HG02763 (cell line): ENCODE results near the gene GRAMD1B.
"Not testable (repeated sequence)": the region's sequence is repeated elsewhere in the genome, so short reads cannot be mapped to it uniquely, and the experiment has no call there.

Experiments used
- ATAC-seq: cut with Tn5 transposase; IDR thresholded peaks from one replicate; pipeline ENCODE4 v1.9.1; 2021; ENCODE audit warnings: mild to moderate bottlenecking, moderate library complexity; ENCODE audit not compliant: unreplicated experiment

GRAMD1B gene

DNA sequence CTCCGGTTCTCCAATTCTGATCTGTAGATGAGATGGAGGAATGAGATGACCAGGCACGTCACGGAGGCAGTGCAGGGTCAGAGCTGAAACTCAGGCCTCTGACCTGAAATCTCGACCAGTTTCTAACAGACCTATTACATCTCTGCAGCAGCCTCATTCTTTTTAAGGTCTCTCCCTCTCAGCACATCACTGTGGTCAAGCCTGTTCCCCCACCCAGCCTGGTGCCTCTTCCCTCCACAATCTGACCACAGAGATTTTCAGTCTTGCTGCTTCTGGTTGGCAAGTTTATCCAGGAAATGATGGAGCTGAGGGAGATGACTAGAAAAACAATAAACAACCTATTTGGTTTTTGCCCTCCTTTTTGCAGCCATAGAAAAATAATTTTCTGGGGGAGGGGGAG lies 9.5 kb downstream of the GRAMD1B start:
- no peak for ATAC-seq

DNA sequence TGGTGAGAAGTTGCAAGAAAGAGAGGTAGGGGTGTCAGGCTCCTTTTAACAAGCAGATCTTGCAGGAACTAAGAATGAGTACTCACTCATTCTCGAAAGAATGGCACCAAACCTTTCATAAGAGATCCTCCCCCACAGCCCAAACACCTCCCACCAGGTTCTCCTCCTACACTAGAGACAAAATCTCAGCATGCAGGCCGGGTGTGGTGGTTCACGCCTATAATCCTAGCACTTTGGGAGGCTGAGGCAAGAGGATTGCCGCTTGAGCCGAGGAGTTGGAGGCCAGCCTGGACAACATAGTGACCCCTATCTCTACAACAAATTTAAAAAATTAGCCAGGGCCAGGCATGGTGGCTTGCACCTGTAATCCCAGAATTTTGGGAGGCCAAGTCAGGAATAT lies 11.1 kb downstream of the GRAMD1B start:
- ATAC-seq: no peak

DNA sequence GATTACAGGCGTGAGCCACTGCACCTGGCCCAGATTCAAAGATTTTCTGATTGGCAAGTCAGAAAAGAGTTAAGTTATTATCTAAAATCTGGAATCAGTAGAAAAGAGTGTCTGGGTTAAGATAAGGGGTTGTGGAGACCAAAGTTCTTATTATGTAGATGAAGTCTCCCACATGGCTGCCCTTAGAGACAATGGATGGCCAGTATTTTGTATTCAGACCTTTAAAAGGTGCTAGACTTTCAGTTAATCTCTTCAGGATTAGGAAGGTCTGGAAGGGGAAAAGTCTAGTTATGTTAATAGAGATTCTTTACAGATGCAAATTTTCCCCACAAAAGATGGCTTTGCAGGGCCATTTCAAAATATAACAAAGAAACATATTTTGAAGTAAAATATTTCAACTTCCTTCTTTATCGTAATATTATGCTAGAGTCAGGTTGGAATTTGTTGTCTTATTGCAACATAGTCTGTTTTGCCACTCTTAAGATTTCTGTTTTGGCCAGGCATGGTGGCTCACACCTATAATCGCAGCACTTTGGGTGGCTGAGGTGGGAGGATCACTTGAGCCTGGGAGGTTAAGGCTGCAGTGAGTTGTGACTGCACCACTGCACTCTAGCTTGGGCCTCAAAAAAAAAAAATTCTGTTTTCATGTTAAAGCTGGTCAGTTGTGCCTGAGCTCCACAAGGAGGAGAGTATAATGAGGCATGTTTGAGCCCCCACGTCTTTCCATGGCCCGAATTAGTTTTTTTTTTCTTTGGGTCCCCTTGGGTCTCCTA lies 14.0 kb downstream of the GRAMD1B start:
- no peak for ATAC-seq

DNA sequence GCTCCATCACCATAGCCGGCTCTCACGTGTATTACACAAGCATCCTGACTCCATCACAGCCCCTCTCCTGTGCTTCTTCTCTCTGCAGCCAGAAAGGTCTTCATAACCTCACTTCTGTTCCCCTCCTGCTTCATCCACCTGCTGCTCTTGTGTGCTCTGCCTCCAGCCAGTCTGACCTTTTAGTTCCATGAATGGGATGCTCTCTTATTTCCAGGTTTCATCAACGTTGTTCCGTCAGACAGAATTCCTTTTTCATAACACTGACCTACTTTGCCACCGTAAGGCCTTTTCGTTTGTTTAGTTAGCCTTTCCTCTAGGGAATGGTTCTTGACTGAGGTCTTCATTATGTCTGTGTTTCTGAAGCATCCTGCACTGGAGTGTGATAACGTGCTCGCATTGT lies 18.8 kb downstream of the GRAMD1B start:
- no peak for ATAC-seq

DNA sequence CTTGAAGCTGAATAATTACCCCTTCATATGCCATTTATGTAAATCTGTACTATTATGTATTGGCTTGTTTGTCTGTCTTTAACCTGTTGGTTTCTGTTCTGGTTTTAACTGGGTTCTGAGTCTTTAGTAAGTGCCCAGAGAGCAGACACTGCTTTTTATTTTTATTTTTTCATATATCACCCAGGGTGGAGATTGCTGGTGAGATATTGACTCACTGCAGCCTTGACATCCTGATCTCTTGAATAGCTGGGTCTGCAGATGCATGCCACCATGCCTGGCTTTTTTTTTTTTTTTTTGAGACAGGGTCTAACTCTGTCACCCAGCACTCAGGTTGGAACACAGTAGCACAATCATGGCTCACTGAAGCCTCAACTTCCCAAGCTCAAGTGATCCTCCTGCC lies 19.4 kb downstream of the GRAMD1B start:
- ATAC-seq: no peak

DNA sequence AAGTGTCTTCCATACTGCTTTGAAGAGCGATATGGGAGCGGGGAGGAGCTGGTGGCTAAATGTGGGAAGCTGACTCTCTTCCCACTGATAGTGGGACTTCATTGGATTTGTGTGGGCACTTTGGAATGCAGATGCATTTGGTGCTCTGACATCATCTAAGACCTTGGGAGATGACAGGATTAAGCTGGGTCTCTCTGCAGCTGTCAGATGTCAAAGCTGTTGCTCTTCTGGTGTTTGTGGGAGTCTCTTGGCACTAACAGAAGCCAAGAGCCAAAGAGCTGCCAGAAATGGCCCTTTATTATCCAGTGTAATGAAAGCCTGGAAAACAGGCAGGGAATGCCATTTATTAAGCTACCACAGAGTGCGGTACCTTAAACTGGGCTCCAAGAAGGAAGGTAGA lies 20.6 kb downstream of the GRAMD1B start:
- ATAC-seq: no peak

DNA sequence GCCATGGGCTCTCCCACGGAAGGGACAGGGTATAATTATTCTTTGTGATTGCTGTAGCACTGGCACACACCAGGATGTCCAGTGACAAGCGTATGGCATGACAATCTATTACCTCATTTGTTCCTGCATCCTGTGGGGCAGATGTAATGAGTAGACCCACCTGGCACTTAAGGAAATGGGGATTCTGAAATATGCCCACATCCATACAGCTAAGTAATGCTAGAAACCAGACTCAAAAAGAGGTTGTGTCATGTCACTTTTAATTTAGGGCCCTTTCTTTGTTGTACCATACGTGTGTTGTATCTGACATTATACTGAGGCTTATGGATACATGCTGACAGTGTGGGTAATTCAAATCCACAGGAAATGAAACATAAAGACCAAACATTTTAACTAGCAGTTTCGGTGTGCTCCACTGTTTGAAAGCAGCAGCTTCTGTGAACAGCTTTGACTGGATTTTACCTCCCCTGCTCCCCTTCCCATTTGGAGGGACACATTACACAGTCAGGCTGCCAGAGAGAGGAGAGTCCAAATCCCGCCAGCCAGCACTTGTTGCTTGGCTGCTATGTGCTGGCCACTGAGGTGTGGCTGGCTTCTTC lies 21.2 kb downstream of the GRAMD1B start:
- ATAC-seq: no peak

DNA sequence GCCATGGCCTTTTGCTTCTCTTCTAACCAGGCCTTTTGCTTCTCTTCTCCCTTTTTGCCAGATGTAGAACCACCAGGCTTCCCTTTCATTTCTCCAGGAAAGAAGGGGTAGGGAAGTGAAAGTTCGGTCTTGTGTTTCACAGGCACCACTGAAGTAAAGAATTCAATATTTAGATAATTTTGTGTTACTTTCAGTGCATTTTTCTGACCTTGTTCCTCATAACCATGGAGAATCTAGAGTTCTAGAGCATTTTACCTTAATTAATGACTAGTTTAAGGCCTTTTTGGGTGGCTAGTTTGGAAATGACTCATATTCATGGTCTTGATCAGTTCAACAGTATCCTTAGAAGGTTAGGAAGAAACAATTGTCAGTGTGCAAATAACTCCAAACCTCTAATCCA lies 22.7 kb downstream of the GRAMD1B start:
- no peak for ATAC-seq

DNA sequence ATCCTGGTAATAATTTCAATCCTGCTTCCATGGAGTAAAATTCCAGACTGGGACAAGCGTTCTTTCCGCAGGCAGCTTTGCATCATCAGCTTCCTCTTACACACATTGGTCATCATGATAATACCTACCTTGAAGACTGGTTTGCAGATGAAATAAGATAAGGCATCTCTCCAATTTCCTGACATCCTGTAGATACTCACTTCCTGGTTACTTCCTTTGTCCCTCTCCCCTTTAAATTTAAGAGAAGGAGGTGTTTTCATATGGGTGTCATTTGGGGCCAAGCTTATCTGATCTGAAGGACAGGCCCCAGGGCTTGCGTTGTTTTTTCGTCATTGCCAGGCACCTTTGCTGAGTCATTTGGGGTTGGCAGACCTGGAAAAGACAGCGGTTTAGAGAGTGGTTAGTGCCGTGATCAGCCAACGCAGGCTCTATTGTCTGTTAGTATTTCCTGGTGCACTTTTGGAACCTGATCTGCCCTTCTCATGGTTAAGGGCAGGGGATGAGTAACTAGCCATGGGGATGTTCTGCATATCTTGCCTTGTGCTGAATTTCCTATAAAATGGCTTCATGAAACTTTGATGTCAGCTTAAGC lies 24.1 kb downstream of the GRAMD1B start:
- no peak for ATAC-seq

DNA sequence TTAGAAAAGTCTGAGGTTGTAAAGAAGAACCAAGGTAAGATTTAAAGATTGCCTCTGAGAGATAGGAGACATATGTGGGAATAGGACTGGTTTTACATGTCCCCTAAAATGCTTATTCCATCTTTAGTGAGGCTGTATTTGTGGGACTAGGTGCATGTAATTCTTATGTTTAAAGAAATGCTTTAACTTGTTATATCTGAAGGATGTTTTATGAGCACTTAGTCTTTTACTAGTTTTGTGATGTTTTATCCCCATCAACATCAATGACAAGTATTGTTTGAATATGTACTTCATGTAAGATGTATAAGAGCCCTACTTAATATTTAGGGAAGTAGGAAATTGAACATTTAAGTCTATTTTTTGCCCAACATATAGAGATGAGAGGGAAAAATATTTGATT lies 24.7 kb downstream of the GRAMD1B start:
- no peak for ATAC-seq

DNA sequence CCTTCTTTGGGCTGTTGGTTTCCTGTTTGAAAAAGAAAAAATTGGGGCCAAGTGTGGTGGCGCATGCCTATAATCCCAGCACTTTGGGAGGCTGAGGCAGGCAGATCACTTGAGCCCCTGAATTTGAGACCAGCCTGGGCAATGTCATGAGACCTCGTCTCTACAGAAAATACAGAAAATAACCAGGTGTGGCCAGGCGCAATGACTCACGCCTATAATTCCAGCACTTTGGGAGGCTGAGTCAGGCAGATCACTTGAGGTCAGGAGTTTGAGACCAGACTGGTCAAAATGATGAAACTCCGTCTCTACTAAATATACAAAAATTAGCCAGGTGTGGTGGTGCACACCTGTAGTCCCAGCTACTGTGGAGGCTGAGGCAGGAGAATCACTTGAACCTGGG lies 26.4 kb downstream of the GRAMD1B start:
- ATAC-seq: not testable (repeated sequence)

DNA sequence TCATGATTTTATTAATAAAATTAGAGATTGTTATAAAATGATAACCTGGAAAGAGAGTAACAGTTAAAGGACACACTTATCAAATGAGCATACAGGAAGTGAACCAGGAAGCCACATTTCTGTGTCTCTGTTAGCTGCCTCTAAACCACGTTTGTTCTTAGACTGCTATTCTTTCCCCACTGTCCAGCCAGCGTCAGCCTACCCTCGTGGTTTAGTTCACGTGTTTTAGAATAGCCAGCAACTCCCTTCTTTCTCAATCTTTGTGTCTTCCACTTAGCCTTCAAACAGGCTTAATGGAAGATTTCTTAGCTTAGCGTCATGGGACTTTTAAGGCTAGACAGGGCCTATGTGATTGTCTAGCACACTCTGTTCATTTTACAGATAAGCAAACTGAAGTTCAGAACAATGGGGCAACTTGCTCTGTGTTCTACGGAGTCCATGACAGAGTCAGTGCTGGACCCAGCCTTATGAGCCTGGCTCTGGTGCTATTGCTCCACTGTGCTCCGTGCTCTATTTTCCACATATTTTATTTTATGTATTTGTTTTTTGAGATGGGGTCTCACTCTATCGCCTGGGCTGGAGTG lies 27.2 kb downstream of the GRAMD1B start:
- no peak for ATAC-seq

DNA sequence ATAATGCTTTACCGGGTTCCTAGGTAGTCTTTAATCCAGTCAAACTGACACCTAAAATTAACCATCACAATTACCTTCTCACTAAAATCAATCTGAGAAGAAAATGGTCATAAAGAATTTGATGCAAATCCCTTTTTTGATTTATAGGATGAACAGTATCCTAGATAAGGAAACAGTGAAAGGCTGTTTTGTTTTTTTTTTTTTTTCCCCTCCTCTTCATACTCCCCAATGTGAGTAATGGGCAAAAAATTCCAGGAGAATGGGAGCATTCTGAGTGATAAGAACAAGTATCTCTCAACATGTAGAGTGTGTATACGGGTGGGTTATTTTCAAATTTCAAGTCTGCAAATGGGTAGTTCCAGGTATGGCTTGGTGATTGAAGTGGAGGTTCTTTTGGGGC lies 28.4 kb downstream of the GRAMD1B start:
- ATAC-seq: no peak

DNA sequence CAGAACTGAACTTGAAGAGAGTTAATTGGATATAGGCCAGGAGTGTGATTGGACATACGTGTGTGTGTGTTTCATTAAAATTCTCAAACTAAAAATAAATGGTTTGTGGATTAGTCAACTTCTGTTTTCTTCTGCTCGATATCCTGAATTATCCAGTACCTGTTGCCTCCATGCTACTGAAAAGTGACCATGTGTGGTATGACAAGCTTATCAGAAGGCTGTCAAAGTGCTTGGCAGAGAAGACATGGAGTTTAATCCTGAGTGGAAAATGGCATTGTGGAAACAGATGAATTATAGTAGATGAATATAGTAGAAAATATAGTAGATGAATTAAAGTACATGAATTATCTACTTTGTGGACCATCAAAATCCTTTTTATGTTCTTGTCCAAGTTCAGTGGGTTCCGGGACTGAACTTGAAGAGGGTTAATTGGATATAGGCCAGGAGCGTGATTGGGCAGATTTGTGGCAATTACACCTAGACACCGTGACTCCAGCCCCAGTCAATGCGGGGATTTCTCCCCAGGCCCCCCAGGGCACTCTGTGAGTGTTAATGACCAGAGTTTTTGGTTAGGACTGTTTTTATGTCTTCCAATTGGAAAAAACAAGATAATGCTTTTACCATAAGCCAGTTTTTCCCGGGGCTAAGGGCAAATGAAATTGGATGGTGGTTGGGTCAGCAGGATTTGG lies 30.1 kb downstream of the GRAMD1B start:
- ATAC-seq: no peak

DNA sequence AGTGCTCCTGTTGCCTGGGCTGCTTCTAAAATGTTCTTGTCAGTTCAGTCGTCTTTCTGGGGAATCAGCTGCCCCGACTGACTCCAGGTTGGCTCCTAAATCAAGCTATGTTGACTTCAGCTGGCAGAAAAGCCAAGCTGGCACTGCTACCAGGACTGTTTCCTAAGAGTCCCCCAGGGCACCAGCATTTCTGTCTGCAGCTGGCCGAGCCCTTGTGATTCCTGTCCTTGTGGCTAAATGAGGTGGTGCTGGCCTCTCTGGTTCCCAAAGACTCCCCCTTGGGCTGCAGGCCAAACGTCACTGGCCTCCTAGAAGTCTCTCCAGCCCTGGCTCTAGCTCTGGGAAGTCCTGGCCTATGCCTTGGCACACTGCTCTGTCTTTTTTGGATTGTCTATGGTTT lies 31.1 kb downstream of the GRAMD1B start:
- no peak for ATAC-seq

DNA sequence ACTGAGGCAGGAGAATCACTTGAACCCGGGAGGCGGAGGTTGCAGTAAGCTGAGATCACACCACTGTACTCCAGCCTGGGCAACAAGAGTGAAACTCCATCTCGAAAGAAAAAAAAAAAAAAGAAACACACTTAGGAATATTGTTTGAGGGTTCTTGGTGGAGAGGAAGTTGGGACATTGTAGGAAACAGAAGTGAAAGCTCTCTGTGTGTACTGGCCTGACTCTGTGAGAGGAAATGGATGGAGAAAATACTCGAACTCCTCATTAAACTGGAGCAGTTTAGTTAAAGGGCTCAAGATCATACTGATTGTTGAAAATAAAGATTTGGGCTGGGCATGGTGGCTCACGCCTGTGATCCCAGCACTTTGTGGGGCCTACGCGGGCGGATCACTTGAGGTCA lies 35.6 kb downstream of the GRAMD1B start:
- ATAC-seq: not testable (repeated sequence)

DNA sequence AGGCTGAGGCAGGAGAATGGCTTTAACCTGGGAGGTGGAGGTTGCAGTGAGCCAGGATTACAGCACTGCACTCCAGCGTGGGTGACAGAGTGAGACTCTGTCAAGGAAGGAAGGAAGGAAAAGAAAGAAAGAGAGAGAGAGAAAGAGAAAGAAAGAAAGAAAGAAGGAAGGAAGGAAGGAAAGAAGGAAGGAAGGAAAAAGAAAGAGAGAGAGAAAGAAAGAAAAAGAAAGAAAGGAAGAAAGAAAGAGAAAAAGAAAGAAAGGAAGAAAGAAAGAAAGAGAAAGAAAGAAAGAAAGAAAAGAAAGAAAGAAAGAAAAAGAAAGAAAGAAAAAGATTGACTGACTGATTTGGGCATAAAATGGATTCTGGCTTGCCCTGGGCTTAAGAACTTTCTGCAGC lies 36.1 kb downstream of the GRAMD1B start:
- ATAC-seq: not testable (repeated sequence)

DNA sequence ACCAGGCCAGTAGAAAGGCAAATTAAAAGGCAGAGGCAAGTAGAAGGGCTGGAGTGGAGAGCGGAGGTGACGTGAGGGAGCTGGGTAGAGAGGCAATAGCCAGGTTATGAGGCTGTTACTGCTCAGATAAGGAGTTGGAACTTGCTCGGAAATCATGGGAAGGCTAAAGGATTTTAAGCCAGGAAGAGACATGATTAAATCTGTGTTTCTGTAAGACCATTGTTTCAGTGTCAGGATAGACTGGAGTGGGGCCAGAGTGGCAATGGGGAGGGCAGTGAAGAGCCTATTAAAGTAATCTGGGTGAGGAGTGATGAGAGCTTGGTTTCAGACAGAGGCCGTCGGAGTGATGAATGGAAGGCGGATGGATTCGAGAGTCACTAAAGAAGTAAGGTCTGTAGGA lies 39.0 kb downstream of the GRAMD1B start:
- ATAC-seq: no peak

DNA sequence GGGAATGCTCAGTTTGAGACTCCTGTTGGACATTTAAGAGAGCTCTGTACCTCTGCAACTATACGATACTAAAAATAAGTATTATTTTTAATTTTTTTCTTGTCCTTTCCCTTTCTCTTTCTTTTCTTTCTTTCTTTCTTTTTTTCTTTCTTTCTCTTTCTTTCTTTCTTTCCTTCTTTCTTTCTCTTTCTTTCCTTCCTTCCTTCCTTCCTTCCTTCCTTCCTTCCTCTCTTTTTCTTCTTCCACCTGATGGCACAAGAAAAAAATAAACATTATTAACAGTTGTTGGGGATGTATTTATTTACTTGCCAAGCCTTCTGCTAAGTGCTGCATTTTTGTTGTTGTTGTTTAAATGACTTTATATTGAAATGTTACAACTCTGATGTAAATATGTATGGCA lies 39.5 kb downstream of the GRAMD1B start:
- ATAC-seq: no peak

DNA sequence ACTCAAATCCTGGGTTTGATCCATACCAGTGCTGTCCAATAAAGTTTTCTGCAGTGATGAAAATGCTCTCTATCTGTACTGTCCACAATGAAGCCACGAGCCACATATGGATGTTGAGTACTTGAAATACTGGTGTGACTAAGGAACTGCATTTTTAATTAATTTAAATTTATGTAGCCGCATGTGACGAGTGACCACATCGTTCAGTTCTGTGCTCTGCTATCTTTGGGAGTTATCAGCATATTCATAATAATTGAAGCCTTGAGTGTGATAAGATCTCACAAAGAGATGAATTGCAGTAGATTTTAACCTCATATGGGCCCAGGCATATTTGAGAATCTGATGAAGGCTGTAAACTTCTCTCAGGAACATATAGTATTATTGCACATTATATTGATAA lies 40.8 kb downstream of the GRAMD1B start:
- ATAC-seq: no peak

DNA sequence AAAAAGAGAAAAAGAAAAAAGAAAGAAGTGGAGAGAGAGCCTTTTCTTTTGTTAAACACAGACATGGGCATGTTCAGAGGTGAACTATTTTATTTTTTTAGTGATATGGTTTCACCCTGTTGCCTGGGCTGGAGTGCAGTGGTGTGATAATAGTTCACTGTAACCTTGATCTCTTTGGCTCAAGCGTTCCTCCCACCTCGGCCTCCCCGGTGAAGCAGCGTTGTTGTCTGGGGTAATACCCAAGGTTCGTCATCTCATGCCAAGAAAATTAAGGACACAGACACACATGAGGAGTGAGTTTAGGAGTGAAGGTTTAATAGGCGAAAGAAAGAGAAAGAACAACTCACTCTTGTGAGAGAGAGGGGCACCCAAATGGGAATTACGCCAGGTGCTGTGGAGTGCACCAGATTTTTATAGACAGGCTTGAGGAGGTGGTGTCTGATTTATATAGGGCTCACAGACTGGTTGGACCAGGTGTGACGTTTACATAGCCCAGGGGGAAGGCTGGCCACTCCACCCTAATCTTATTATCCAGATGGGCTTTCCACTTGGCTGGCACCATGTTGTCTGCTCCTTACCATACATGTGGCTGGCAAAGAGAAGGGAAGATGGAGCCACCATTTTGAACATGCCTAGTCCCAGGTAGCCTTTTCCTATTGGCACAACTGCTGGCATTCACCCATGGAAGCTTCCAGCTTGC lies 42.3 kb downstream of the GRAMD1B start:
- ATAC-seq: no peak
